ENCODE results near the gene FAM227B.
"Not testable (repeated sequence)": the region's sequence is repeated elsewhere in the genome, so short reads cannot be mapped to it uniquely, and the experiment has no call there.

Gene FAM227B

GRCh38 chr15:49612240-49612639 lies 8.4 kb downstream of the FAM227B start:
- DNase-seq (ENCODE audit: low read depth in 2 of 3, low spot score in 2 of 3): not testable (repeated sequence)

GRCh38 chr15:49610157-49610918 lies 10.3 kb downstream of the FAM227B start:
- DNase-seq (ENCODE audit: low read depth in 2 of 3, low spot score in 2 of 3): no peak

DNA sequence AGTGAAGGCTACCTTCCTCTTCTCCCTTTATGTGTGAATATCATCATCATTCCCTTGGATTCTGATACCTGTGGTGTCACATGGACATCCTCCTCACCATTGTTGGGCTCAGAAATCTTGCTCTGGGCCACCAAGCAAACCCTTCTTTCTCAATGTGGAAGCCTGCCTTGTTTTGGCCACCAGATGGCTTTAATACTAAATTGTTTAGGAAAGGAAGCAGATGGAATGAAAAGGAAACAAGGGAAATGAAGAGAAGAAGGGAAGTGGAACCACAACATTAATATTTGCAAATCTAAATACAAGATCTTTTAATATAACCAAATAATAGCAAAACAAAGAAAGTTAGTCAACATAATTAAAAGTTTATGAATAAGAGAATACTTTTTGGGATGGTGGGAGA lies 14.0 kb downstream of the FAM227B start:
- no peak for DNase-seq (ENCODE audit: low read depth in 2 of 3, low spot score in 2 of 3)

DNA sequence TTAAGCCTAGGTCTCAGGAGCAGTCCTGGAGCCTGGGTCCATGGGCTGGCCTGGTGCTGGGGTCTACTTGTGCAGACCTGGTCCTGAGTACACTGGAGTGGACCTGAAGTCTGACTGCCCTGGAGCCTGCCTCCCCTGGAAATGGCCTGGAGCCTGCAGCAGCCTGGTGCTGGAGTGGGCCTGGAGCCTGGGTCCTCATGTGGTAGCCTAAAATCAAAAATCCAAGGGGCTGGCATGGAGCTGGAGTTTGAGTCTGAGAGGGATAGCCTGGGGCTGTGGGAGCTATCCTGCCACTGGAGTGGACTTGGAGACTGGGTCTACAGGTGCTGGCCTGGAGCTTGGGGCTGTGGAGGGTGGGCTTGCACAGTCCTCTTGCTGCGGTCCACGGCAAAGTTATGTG lies 15.0 kb downstream of the FAM227B start:
- DNase-seq (ENCODE audit: low read depth in 2 of 3, low spot score in 2 of 3): no peak

- DNase-seq (ENCODE audit: low read depth in 2 of 3, low spot score in 2 of 3): no peak
Observed at GRCh38 chr15:49604625-49605409, 15.8 kb downstream of the FAM227B start.

DNA sequence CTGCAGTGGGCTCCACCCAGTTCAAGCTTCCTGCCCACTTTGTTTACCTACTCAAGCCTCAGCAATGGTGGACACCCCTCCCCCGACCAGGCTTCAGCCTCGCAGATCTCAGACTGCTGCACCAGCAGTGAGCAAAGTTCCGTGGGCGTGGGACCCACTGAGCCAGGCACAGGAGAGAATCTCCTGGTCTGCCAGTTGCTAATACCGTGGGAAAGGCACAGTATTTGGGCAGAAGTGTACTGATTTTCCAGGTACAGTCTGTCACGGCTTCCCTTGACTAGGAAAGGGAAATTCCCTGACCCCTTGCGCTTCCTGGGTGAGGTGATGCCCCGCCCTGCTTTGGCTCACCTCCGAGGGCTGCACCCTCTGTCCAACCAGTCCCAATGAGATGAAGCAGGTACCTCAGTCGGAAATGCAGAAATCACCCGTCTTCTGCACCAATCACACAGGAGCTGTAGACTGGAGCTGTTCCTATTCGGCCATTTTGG lies 27.7 kb downstream of the FAM227B start:
- not testable (repeated sequence) for DNase-seq (ENCODE audit: low read depth in 2 of 3, low spot score in 2 of 3)

DNA sequence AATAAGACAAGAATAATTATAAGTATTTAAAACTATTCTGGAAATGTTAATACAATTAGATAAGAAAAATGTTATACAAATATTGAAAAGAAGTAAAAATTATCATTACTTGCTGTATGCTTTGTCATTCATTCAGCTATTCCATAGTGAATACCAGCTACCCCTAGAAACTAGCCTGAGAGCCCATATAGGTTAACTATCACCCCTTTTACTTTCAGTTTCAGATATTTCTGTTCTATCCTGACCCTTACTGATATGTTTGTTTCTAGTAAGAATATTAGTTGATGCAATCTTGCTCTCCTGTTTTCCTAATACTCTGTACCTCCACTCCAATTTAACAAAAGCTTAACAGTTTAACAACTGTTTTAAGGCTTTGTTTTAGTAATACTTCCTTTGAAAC lies 31.6 kb downstream of the FAM227B start:
- DNase-seq (ENCODE audit: low read depth in 2 of 3, low spot score in 2 of 3): no peak

DNA sequence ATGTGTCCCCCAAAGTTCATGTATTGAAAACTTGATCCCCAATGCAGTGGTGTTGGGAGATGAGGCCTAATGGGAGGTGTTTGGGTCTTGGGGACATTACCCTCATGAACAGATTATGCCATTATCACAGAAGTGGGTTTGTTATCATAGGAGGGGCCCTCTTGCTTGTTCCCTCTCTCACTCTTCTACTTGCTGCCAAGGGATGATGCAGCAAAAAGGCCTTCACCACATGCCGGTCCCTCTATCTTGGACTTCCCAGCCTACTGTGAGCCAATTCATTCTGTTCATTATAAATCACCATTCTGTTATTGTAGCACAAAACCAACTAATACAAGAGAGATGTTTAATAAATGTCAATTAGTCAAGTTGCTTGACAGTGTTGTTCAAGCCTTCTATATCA lies 47.2 kb downstream of the FAM227B start:
- DNase-seq (ENCODE audit: low read depth in 2 of 3, low spot score in 2 of 3): no peak

- DNase-seq (ENCODE audit: low read depth in 2 of 3, low spot score in 2 of 3): no peak
Observed at GRCh38 chr15:49570672-49571071, 49.9 kb downstream of the FAM227B start.

GRCh38 chr15:49570174-49570573 lies 50.4 kb downstream of the FAM227B start:
- DNase-seq (ENCODE audit: low read depth in 2 of 3, low spot score in 2 of 3): no peak

DNA sequence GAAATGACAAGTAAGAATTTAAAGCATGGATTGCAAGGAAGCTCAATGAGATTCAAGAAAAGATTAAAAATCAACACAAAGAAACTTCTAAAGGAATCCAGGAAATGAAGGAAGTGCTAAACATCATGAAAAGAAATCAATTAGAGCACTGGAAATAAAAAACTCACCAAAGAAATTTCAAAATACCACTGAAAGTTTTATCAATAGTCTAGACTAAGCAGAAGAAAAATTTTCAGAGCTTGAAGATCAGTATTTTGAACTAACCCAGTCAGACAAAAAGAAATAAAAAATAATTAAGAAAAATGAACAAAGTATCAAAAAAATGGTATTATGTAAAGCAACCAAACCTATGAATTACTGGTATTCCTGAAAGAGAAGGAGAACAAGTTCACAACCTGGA lies 60.6 kb downstream of the FAM227B start:
- DNase-seq (ENCODE audit: low read depth in 2 of 3, low spot score in 2 of 3): no peak

GRCh38 chr15:49558929-49559328 lies 61.7 kb downstream of the FAM227B start:
- no peak for DNase-seq (ENCODE audit: low read depth in 2 of 3, low spot score in 2 of 3)

DNA sequence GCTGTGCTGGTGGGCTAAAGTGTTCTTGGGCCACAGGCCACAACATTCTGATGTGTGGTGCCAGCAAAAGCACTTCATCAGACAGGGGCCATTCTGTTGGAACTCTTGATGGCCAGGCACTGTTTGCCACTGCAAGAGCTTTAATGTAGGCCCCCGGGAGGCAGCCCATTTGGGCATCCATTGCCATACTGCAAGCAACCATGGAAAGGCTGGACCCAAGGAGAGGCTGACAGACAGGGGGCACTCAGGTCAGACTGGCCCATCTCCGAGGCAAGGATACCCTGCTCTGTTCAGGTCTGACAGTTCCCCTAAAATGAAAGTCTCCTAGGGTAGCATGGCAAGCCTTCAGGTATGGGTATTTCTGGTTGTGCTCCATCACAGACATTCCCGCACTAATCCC lies 64.2 kb downstream of the FAM227B start:
- no peak for DNase-seq (ENCODE audit: low read depth in 2 of 3, low spot score in 2 of 3)

DNA sequence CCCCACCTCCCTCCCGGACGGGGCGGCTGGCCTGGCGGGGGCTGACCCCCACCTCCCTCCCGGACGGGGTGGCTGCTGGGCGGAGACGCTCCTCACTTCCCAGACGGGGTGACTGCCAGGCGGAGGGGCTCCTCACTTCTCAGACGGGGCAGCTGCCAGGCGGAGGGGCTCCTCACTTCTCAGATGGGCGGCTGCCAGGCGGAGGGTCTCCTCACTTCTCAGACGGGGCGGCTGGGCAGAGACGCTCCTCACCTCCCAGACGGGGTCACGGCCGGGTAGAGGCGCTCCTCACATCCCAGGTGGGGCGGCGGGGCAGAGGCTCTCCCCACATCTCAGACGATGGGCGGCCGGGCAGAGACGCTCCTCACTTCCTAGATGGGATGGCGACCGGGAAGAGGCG lies 70.3 kb downstream of the FAM227B start:
- DNase-seq (ENCODE audit: low read depth in 2 of 3, low spot score in 2 of 3): not testable (repeated sequence)

DNA sequence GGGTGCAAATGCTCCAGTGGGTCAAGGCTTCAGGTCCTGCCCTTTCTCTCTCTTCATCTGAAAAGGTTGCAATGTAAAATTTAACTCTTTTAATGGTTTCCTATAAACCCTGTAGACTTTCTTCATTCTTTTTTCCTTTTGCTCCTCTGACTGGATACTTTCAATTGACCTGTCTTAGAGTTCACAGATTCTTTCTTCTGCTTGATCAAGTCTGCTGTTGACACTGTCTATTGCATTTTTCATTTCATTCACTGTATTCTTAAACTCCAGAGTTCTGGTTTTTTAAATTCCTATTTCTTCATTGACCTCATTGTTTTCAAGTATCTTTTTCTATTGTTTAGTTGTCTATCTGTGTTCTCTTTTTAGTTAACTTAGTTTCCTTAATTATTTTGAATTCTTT lies 82.1 kb downstream of the FAM227B start:
- DNase-seq (ENCODE audit: low read depth in 2 of 3, low spot score in 2 of 3): no peak

DNA sequence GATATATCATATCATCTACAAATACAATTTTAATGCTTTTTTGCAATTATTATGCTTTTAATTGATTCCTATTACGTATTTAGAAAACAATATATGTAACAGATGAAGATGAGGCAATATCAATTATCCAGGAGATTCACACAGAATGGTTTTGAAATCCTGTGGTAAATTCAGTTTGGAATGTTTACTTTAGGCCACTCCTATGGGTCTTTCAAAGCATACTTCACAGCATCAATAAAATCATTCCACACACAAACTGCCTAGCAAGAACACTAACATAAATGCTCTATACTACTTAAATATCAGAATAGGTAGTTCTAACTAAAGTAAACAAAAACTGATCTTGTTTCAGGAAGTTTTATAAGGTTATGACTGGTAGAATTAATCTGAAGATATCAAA lies 90.5 kb downstream of the FAM227B start:
- DNase-seq (ENCODE audit: low read depth in 2 of 3, low spot score in 2 of 3): no peak

DNA sequence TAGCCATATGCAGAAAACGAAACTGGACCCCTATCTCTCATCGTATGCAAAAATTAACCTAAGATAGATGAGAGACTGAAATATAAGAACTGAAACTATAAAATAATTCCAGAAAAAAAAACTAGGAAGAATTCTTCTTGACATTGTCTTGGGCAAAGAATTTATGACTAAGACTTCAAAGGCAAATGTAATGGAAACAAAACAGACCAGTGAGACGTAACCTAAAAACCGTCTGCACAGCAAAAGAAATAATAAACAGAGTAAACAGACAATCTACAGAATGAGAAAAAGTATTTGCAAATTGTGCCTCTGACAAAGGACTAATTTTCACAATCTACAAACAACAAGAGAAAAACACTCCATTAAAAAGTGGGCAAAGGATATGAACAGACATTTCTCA lies 92.3 kb downstream of the FAM227B start:
- DNase-seq (ENCODE audit: low read depth in 2 of 3, low spot score in 2 of 3): no peak

- no peak for DNase-seq (ENCODE audit: low read depth in 2 of 3, low spot score in 2 of 3)
Observed at GRCh38 chr15:49521802-49522201, 98.8 kb downstream of the FAM227B start.

GRCh38 chr15:49512739-49513138 lies 107.9 kb downstream of the FAM227B start:
- DNase-seq (ENCODE audit: low read depth in 2 of 3, low spot score in 2 of 3): not testable (repeated sequence)

DNA sequence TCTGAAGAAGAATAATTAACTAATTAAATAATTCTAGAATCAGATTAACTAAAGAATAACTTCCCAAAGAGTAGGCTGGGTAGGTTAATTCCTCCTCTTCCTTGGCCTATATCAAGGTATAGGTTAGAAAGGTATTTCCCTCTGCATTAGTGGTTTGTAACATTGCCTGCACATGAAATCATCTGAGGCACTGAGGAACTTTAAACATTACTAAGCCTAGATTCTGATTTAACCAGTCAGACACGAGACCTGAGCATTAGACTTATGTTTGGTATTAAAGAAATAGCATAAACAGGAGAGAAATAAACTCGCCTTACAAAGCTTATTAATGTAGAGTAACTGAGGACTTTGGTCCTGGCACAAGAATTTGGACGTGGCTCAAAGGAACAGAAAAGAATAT lies 113.4 kb downstream of the FAM227B start:
- no peak for DNase-seq (ENCODE audit: low read depth in 2 of 3, low spot score in 2 of 3)

DNA sequence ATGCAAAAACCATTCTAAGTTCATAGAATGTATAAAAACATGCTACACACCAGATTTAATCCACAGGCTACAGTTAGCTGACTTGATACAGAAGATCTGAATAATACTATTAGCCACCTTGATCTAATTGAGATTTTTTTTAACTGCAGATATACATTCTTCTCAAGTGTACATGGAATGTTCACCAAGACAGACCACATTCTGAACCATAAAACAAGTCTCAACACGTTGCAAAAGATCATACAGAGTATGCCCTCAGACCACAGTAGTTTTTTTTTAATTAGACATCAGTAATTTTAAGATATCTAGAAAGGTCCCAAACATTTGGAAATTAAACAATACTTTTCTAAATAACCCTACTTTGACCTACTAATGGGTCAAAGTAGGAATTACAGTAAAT lies 114.3 kb downstream of the FAM227B start:
- no peak for DNase-seq (ENCODE audit: low read depth in 2 of 3, low spot score in 2 of 3)

GRCh38 chr15:49501586-49501985 lies 119.0 kb downstream of the FAM227B start:
- DNase-seq (ENCODE audit: low read depth in 2 of 3, low spot score in 2 of 3): no peak
